GM19193 (cell line): ENCODE measurements around the gene TMEM256.

ENCODE experiments used
- POLR2A ChIP-seq: IDR thresholded peaks from 4 replicates; pipeline ENCODE4 v1.6.1; 2011; ENCODE audit not compliant: insufficient read depth, insufficient read length; ENCODE audit errors: extremely low read depth

The TMEM256 gene

GRCh38 chr17:7437369-7437863 lies 33.5 kb upstream of the TMEM256 start:
- TF ChIP-seq POLR2A = no peak

- TF ChIP-seq POLR2A = no peak
These were observed 32.9 kb upstream of the TMEM256 start for GRCh38 chr17:7436556-7437368.

GRCh38 chr17:7435676-7436555 lies 32.0 kb upstream of the TMEM256 start:
- no peak for TF ChIP-seq POLR2A

- TF ChIP-seq POLR2A = no peak
These were observed 28.4 kb upstream of the TMEM256 start for GRCh38 chr17:7432296-7432695.

- TF ChIP-seq POLR2A = no peak
These were observed 27.3 kb upstream of the TMEM256 start for GRCh38 chr17:7431231-7431630.

DNA sequence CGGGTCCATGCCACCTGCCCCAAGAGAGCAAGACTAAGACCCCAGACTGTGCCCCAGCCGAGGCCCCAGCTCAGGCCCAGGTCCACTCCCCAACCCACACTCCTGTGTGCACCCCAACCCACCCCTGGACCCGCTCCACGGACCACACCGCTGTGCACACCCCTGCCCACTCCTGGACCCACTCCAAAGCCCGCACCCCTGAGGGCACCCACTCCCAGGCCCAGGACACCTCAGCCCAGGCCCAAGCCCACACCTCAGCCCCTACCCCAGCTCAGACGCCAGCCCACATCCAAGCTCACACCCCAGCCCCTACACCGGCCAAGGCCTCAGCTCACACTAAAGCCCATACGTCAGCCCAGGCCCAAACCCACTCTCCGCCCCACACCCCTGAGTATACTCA lies 25.8 kb upstream of the TMEM256 start:
- TF ChIP-seq POLR2A = no peak

GRCh38 chr17:7428557-7428956 lies 24.7 kb upstream of the TMEM256 start, which contains the start of gene SPEM3:
SPEM3 (plus strand) TSS chr17:7428857; CDS start chr17:7428903, 46 bp downstream.
- no peak for TF ChIP-seq POLR2A

- no peak for TF ChIP-seq POLR2A
These were observed 23.7 kb upstream of the TMEM256 start for GRCh38 chr17:7427549-7427948.

GRCh38 chr17:7426896-7427489 lies 23.1 kb upstream of the TMEM256 start:
- no peak for TF ChIP-seq POLR2A

DNA sequence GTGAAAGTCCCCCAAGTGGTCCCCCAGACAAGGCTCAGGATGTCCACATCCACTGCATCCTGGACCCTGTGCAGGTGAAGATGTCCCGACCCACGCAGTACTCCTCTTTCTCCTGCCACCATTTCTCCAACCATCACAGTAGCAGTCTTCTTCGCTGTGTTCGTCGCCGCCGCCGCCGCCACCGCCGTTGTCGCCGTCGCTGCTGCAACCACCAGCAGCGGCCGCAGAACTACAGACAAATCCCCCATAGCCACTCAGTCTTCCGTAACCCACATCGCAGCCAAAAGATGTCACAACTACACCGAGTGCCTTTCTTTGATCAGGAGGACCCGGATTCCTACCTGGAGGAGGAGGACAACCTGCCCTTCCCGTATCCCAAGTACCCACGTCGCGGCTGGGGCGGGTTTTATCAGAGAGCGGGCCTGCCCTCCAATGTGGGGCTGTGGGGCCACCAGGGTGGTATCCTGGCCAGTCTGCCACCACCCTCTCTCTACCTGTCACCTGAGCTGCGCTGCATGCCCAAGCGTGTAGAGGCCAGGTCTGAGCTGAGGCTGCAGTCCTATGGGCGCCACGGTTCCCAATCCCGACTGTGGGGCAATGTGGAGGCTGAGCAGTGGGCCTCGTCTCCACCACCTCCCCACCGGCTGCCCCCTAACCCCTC lies 22.4 kb upstream of the TMEM256 start:
- TF ChIP-seq POLR2A = no peak

- no peak for TF ChIP-seq POLR2A
These were observed 21.9 kb upstream of the TMEM256 start for GRCh38 chr17:7425756-7426155.

DNA sequence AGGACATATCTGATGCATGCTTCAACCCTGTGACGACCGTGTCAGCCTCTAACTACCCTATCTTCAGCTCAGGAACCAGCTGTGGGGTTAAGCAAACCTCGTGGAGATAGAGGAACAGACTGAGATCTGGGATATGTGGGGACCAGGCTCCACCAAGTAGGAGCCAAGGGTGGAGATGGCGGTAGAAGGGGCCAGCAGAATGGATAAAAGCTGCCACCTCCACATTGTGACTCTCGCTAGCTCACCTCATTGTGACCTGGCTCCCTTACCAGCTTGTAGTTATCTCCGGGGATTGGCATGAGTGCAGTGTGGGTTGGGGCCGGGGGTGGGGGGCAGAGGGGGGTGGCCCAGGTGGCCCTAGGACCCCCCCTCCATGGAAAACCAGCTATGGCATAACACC lies 21.4 kb upstream of the TMEM256 start, which contains the start of gene SPEM2:
Gene SPEM2 (plus strand): TSS at position 301 of the 400 bp plus-strand sequence. CDS start 73 bp downstream, at position 374.
- TF ChIP-seq POLR2A = no peak

GRCh38 chr17:7423679-7424078 lies 19.8 kb upstream of the TMEM256 start:
- no peak for TF ChIP-seq POLR2A

DNA sequence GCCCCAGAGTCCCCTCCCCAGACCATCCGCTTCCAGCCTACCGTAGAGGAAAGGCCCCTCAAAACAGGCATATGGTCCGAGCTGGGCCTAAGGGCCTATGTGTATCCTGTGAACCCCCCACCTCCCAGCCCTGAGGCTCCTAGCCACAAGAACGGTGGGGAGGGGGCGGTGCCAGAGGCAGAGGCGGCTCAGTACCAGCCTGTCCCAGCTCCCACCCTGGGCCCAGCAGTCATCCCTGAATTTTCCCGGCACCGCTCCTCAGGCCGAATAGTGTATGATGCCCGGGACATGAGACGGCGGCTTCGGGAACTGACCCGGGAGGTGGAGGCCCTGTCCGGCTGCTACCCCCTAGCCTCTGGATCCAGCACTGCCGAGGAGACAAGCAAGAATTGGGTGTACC lies 17.3 kb upstream of the TMEM256 start:
- no peak for TF ChIP-seq POLR2A
